Astrocyte of the spinal cord (primary cell): ENCODE measurements around the gene COQ8A.

Source experiments
- DNase-seq: peaks from one replicate; pipeline ENCODE4 v3.0.0; 2011; ENCODE audit warnings: low read depth, low spot score
- H3K4me3 ChIP-seq: 2 replicates; pipeline ENCODE4 v1.5.1; 2011; ENCODE audit warnings: low read depth, mild to moderate bottlenecking, low read length, moderate library complexity
- in situ Hi-C: cut with HindIII; loops from 2 replicates; pipeline ENCODE4 v1.10.0; 2017; ENCODE audit warnings: low sequenced_read_pairs
- TF ChIP-seq, protein P1 (sequence below): IDR thresholded peaks from 2 replicates; pipeline ENCODE4 v1.5.1; 2012; ENCODE audit warnings: low read depth, mild to moderate bottlenecking, low read length, inconsistent platforms

The COQ8A gene

GRCh38 chr1:226894826-226895225 is 45.3 kb upstream of the COQ8A start:
- no peak for DNase-seq
- TF ChIP-seq, protein P1, sequence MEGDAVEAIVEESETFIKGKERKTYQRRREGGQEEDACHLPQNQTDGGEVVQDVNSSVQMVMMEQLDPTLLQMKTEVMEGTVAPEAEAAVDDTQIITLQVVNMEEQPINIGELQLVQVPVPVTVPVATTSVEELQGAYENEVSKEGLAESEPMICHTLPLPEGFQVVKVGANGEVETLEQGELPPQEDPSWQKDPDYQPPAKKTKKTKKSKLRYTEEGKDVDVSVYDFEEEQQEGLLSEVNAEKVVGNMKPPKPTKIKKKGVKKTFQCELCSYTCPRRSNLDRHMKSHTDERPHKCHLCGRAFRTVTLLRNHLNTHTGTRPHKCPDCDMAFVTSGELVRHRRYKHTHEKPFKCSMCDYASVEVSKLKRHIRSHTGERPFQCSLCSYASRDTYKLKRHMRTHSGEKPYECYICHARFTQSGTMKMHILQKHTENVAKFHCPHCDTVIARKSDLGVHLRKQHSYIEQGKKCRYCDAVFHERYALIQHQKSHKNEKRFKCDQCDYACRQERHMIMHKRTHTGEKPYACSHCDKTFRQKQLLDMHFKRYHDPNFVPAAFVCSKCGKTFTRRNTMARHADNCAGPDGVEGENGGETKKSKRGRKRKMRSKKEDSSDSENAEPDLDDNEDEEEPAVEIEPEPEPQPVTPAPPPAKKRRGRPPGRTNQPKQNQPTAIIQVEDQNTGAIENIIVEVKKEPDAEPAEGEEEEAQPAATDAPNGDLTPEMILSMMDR, result no peak
- H3K4me3 ChIP-seq, result no peak overlapping the region
- in situ Hi-C loops, result no loop called here

DNA sequence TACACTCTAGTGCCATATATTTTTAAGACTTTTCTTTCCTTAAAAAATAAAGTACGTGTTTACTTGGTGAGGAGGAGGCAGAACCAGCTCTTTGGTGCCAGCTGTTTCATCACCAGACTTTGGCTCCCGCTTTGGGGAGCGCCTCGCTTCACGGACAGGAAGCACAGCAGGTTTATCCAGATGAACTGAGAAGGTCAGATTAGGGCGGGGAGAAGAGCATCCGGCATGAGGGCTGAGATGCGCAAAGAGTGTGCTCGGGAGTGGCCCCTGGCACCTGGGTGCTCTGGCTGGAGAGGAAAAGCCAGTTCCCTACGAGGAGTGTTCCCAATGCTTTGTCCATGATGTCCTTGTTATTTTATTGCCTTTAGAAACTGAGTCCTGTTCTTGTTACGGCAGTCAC is 44.5 kb upstream of the COQ8A start:
- H3K4me3 ChIP-seq, result no peak overlapping the region
- no peak for DNase-seq
- in situ Hi-C loops, result no loop called here
- TF ChIP-seq, protein P1, result no peak

GRCh38 chr1:226898246-226898645 is 41.8 kb upstream of the COQ8A start:
- H3K4me3 ChIP-seq, result no peak overlapping the region
- no peak for DNase-seq
- in situ Hi-C loops, result no loop called here
- TF ChIP-seq, protein P1, result no peak

DNA sequence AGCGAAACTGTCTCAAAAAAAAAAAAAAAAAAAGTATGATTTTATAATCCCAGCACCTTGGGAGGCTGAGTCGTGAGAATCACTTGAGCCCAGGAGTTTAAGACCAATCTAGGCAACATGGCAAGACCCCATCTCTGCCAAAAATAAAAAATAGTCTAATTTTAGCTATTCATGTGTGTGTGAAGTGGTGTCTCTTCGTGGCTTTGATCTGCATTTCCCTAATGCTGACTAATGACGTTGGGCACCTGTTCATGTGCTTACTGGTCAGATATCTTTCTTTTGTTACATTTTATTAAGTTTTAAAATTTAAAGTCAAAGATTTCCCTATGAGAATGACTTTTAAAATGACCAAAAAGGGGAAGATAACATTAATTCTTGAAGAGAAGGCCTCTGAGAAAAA is 38.7 kb upstream of the COQ8A start:
- H3K4me3 ChIP-seq, result no peak overlapping the region
- in situ Hi-C loops, result no loop called here
- TF ChIP-seq, protein P1, result no peak
- DNase-seq, result no peak

DNA sequence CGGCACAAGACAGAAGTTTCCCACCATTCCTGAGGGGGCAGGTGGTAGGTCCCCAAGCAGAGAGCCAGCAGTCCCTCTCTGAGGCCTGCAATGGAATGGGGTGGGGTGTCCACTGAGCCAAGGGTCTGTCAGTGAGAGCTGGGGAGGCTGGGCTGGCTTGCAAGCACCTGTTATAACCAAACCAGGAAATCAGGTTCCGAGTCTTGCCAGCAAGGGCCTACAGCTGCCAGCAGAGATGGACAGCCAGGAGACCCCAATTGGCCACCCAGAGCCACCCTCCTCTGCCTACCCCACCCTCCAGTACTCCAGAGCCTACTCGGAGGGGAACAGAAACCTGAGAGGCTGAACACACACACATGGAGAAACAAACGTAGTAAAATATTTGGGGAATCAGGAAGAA is 37.5 kb upstream of the COQ8A start:
- no peak overlapping the region for H3K4me3 ChIP-seq
- no peak for DNase-seq
- TF ChIP-seq, protein P1, result no peak
- in situ Hi-C loops, result no loop called here

GRCh38 chr1:226903819-226904716 is 36.0 kb upstream of the COQ8A start:
- in situ Hi-C loops, result no loop called here

More at GRCh38 chr1:226903819-226904716, 36.0 kb upstream of the COQ8A start:
- peak; percentile 72 for DNase-seq
- no peak overlapping the region for H3K4me3 ChIP-seq
- TF ChIP-seq, protein P1, result no peak
